Stimulated activated CD4-positive, alpha-beta T cell treated with anti-CD3 and anti-CD28 coated beads, TNF-alpha, amount 100 ng/mL, for 24 hours (primary cell): ENCODE data around the gene NBEAL2.
A peak's percentile ranks its signal among the peaks of the same experiment; 100 is the strongest.

Source experiments
- DNase-seq, 3 experiments: peaks; one replicate each; pipeline ENCODE4 v3.0.0-alpha.2; 2020; ENCODE audit warnings: low read depth in 3 of 3

NBEAL2 gene

GRCh38 chr3:47000198-47000815 lies 20.8 kb downstream of the NBEAL2 start:
- no peak for DNase-seq

GRCh38 chr3:47000922-47001730 lies 21.7 kb downstream of the NBEAL2 start:
- DNase-seq = no peak

GRCh38 chr3:47001731-47002170 lies 22.3 kb downstream of the NBEAL2 start:
- DNase-seq = no peak

- no peak for DNase-seq
These were observed 22.9 kb downstream of the NBEAL2 start for GRCh38 chr3:47002171-47003055.

- DNase-seq = no peak
These were observed 23.6 kb downstream of the NBEAL2 start for GRCh38 chr3:47003056-47003410.

- DNase-seq = no peak
These were observed 24.2 kb downstream of the NBEAL2 start for GRCh38 chr3:47003461-47004368.

GRCh38 chr3:47004369-47005211 lies 25.1 kb downstream of the NBEAL2 start:
- DNase-seq = no peak

GRCh38 chr3:47005212-47006144 lies 26.0 kb downstream of the NBEAL2 start:
- no peak for DNase-seq

- no peak for DNase-seq
These were observed 26.7 kb downstream of the NBEAL2 start for GRCh38 chr3:47006145-47006651.

- DNase-seq = no peak
These were observed 27.5 kb downstream of the NBEAL2 start for GRCh38 chr3:47007001-47007400.

- DNase-seq = no peak
These were observed 28.2 kb downstream of the NBEAL2 start for GRCh38 chr3:47007482-47008233.

- no peak for DNase-seq
These were observed 28.8 kb downstream of the NBEAL2 start for GRCh38 chr3:47008234-47008796.

- no peak for DNase-seq
These were observed 29.4 kb downstream of the NBEAL2 start for GRCh38 chr3:47008851-47009224.

GRCh38 chr3:47009225-47010110 lies 30.0 kb downstream of the NBEAL2 start:
- peak; percentile 18 to 77 (median 49) for DNase-seq

GRCh38 chr3:47010111-47010712 lies 30.7 kb downstream of the NBEAL2 start:
- DNase-seq = no peak

GRCh38 chr3:47010910-47011309 lies 31.4 kb downstream of the NBEAL2 start:
- DNase-seq = no peak

- DNase-seq = no peak
These were observed 31.9 kb downstream of the NBEAL2 start for GRCh38 chr3:47011371-47011770.
